DMS114 treated with DMSO at 0.1 percent for 48 hours (cell line): Measurements from ENCODE around the gene ARID2.

Source experiments
- DNase-seq: peaks from one replicate; lab custom pipeline; 2025; ENCODE audit not compliant: unreplicated experiment; lab: John Stamatoyannopoulos, UW

ARID2 gene

DNA sequence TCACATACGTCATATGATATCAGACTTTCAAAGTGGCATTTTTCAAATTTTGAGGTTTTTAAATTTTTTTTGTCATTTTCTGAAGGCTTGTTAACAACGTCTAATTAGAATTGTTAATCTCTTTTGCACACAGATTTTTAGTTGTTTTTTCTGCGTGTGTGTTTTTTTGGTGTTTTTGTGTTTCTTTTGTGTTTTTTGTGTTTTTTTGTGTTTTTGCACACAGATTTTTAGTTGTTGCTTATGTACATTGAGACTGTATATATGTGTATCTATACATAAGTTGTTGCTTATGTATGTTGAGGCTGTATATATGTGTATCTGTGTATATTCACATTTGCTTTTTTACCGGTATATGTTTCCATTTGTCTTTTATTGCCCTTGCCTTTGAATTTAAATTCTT is 30.8 kb downstream of the ARID2 start:
- DNase-seq = no peak

DNA sequence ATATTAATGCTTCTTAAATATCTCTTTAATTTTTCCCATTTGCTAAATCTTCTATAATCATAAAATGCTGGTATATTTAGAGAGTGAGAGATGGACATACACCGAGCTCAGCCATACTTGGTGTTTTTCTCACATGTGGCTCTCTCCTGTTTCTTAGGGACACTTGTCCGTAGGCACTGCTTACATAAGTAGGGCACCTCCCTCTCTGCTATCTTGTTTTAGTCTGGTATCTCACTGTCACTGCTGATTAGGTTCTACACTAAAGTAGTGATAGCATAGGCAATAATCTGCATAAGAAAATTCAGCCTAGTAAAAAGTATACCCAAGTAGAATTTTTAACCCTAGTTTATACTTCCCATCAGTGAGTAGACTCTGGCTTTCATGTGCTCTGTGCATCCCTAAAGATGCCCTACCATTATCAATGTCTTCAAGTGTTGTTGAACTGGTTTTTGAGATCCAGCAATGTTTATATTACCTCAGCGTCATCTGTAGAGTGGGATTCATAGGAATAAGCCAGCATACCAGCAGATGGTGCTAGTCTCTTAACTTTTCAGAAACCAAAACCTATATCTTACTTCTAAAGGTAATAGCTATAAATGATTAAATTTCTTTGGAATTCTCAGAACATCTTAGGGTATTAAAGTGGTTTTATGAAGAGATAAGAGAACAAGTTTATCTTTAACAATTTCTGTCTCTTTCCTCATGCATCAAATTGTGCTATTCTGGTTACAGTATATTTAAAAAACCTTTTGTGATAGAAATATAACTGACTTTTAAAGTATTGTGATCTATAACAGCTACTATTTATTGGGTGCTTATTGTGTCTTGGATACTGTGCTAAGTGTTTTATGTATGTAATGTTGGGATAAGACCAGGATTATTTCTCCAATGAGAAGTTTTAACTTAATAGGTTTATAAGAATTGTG is 32.9 kb downstream of the ARID2 start:
- peak; percentile 56 for DNase-seq

DNA sequence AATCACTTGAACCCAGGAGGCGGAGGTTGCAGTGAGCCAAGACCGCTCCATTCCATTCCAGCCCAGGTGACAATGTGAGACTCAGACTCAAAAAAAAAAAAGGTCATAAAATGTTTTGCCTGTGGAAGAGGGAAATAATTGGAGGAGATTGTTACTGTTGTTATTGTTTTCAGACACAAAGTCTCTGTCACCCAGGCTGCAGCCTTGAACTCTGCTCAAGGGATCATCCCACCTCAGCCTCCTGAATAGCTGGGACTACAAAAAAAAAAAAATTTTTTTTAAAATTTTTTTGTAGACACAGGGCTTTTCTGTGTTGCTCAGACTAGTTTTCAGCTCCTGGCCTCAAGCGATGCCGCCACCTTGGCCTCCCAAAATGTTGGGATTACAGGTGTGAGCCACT is 33.9 kb downstream of the ARID2 start:
- no peak for DNase-seq

DNA sequence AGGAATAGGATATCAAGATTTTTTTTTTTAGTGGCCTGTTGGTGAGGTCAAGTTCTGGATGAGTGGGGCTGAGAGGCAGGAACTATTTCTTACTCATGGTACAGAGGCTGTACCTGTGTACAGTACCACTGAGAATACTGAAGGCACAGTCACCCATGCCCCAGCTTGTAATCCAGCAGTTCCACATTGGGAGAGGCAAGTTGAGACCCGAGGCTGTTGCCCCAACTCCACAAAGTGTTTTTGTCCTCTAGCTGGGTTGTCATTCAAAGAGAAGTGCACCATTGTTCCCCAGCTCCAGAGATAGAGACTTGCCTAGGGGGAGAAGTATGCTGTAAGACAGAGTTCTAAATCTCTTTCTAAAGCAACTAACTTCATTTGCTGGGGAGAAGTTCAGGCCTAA is 38.7 kb downstream of the ARID2 start:
- DNase-seq = no peak

DNA sequence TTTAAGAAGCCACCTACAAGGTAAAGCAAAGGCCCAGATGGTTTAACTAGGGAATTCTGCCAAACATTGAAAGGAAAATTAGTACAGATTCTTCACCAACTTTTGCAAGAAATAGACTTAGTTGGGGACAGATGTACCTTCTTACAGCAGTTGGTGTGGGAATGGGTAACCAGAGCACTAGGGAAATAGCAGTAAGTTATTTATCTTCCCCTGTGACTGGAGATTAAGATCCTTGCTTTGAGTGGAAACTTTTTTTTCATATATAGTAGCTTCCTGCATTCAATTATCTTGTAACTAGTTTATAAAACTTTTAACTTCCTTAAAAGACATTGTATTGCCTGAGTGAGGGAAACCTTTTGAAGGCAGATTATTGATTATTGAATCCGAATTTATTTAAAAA is 44.2 kb downstream of the ARID2 start:
- no peak for DNase-seq

DNA sequence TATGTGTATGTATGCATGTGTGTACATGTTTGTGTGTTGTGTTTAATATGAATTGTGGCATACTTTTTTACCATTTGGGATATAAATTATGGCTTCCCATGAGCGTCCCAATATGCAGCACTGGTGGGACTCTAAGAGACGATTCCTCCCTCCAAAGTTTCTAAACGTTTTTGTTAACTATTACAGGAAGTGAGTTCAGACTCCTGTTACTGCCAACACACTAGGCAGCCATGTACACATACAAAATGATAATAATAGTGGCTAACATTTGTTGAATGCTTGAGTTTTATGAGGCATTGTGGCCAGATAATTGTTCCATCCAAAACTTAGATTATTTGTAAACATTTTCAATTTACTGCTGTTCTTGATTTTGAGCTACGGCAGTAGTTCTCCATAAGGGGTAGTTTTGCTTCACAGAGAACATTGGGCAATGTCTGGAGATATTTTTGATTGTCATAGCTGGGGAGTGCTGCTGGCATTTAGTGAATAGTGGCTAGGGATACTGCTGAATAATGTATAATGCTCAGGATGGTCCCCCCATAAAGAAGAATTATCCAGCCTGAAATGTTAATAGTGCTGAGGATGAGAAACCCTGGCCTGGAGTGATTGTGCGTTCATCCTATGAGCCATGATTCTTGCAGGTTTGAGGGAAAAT is 45.1 kb downstream of the ARID2 start:
- no peak for DNase-seq

DNA sequence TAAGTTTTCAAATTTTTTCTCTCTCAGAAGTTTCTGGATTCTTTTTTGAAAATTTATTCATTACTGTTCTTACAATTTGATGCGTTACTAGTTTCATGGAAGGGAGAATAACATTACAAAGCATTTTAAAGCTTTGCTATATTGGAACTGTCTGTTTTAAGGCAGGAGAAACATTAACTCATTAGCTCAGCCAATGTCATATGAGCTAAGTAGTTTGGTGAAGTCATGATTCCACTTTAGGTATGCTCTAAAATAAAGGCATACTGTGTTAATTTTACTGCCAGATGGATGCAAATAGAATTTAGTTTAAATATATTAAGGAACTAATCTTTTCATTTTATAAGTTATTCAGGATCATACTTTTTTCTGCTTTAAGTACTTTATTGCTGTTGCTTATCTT is 46.0 kb downstream of the ARID2 start:
- no peak for DNase-seq

DNA sequence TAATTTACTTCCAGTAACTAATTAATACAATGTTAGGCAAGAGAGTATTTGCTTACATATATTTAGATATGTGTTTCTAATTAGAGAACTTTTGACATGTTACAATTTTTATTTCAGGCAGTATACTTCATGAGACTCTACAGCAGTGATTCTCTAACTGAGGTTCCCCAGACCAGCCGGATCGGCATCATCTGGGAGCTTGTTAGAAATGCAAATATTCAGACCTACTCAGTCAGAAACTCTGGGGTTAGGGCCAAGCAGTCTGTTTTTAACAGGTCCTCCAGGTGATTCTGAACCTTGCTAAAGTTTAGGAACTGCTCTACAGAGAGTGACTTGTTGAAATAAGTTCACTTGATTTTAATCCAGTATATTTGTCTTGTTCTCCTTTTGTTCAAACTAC is 46.5 kb downstream of the ARID2 start:
- no peak for DNase-seq

DNA sequence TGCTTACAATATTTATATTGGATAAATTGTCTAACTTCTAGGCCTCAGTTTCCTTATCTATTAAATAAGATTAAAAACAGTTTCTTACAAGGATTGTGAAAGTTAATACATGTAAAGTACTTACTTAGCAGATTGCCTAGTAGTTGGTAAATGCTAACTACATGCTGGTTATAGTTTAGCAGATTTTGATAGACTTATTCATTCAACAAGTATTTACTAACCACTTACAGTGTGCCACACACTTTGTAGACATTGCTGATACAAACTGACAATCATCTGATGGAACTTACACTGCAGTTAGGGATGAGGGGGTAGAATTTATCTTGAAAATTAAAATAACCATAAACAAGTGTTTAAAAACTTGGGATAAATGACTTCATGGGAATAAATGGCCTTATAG is 50.4 kb downstream of the ARID2 start:
- DNase-seq = no peak

DNA sequence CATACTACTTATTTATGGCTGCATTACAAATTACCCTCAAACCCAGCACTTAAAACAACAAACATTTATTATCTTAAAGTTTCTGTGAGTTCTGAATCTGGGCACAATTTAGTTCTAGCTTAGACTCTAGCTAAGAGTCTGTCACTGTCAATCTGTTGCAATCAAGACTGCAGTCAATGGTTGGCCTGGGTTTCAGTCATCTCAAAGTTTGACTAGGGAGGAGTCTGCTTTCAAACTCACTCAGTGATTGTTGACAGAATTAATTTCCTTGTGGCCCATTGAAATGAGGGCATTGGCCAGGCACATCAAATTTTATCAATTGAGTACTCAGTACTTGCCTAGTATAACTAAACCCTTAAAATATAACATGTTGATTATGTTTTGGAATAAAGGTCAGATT is 51.6 kb downstream of the ARID2 start:
- DNase-seq = no peak

DNA sequence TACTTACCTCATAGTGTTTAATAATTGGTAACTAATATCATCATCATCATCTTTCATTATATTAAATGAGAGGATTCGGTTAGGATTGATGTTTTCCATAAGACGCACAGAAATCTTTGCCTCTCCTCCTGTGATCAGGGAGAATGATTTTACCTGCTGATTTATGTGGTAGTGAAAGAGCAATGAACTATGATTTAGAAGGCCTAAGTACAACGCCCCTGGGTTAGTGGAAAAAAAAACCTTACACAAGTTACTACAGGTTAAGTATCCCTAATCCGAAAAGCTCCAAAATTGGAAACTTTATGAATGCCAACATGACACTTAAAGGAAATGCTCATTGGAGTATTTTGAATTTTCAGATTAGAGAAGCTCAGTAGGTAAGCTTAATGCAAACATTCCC is 55.8 kb downstream of the ARID2 start:
- no peak for DNase-seq

DNA sequence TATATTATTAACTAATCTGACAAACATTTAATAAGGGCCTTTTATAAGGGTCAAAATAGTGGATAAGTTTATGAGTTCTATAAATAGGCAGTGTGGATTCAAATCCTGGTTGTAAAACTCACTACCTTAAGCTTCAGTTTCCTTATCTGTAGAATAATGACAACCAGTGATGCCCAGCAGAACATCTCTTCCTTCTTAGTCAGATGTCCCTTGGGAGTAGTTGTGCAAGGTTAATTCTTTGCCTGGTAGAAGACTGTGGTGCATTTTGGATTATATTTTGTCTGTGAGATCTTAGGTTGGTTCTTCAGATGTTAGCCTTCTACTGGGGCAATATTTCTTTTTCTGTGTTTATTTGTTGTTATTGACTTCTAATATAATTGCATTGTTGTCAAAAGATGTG is 59.5 kb downstream of the ARID2 start:
- no peak for DNase-seq

DNA sequence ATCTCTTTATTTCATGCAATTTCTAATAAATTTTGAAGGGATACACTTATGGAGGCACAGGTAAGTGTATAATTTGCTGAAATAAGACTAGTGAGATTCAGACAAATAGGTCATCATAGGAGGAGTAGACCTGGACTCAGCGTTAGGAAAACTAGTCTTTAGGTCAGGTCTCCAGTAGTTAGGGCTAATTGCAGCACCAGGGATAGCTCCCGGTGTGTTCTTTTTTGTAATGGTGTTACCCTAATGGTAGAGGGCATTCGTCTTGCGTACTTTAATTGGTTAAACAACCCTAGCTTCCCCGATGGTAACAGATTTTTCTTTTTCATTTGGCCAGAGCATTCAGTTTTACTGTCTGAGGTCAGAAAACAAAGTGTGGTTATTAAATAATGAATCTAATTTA is 64.9 kb downstream of the ARID2 start:
- DNase-seq = no peak

DNA sequence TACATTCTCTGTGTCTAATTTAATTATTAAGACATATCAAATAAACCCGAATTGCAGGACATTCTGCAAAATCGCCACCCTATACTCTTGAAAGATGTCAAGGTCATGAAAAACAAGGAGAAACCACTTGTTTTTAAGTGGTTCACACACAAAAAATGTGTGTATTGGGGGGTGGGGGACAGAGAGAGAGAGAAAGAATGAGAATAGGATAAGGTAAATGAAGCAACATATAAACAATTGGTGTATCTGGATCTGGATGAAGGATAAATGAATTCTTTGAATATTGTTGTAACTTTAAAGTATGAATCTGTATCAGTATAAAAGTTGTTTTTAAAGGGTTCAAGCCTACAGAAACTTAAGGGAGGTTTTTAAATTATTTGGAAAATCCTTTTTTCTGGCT is 72.1 kb downstream of the ARID2 start:
- no peak for DNase-seq

DNA sequence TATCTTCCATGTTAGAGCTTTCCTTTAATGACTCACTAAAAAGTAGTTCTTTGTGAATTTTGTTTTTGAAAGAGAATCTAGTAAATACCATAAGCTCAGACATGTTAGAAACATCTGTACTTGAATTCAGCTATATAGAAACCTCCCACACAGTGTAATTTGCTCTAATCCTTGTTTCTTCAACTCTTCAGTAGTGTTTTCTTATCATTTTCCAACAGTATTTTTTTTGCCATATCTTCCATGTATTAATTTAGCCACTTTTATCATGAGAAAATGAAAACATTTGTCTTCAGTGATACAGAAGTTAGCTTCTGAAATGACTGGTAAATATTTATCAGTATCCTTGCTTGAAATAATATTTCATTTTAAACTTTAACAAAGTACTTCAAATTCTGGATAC is 73.6 kb downstream of the ARID2 start:
- no peak for DNase-seq

DNA sequence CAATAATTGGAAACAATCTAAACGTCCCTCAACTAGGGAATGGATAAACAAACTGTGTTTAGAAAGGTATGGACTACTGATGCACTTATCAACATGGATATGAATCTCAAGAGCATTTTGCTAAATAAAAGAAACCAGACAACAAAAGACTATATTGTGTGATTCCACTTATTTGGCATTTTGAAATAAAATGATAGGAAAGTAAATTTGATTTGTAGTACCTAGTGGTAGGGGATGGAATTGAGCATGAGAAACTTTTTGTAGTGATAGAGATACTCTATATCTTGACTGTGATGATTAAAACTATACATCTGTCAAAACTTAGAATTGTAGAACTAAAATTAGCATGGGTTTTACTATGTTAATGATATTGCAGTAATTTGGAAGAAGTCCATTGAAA is 87.1 kb downstream of the ARID2 start:
- DNase-seq = no peak

DNA sequence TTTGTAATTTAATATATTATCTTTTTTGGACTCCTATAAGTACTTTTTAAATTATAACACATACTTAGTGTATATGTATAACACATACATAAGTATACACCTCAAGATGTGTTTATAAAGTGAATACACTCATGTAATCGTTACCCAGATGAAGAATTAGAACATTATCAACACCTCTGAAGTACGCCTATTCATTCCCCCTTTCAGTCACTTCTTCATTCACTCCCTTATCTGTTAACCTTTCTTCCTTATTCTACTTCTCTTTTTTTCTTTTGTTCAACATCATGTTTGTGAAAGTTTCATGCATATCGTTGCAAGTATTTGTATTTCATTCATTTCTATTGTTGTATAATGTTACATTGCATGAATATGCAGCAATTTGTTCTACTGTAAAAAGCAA is 98.5 kb downstream of the ARID2 start:
- DNase-seq = no peak

DNA sequence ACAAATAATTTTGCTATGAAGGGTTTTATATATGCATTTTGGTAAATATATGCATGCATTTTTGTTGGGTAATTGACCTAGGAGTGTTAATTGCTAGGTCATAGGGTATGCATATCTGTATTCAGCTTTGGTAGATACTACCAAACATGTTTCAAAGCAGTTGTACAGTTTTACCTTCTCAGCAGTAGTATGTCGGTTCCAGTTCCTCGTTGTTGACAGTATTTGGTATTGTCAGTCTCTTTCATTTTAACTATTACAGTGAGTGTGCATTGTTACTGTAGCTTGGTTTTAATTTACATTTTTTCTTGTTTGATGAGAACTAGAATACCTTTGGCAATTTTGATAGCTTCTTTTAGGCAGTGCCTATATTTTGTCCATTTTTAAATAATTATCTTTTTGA is 98.9 kb downstream of the ARID2 start:
- DNase-seq = no peak

DNA sequence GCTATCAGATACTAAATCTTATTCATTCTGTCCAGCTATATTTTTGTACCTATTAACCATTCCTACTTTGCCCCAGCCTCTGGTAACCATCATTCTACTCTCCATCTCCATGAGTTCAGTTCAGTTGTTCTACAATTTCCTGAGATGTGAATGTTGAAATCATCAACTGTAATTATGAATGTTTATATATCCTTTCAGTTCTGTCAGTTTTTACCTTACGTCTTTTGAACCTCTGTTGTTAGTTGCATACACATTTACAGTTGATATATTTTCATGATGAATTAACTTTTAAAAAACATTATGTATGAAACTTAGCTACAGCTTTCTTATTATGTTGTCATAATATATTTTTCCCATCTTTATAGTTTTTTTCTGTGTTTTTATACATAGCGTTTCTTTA is 102.1 kb downstream of the ARID2 start:
- no peak for DNase-seq

DNA sequence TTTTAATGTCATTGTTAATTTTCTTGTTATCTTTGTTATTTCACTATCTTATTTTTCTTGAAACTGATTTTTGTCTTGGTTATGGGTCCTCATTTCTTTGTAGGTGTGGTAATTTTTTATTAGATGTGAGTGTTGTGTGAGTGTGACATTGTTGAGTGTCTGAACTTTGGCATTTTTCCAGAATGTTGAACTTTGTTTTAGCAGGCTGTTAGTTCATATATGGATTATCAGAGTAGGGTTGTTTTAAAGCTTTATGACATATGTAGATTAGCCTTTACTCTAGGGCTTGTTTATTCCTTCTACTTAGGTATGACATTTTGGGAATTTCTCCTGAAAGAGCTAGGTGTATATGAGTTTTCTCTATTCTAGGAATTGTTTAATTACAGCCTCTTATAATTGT is 103.9 kb downstream of the ARID2 start:
- DNase-seq = no peak

DNA sequence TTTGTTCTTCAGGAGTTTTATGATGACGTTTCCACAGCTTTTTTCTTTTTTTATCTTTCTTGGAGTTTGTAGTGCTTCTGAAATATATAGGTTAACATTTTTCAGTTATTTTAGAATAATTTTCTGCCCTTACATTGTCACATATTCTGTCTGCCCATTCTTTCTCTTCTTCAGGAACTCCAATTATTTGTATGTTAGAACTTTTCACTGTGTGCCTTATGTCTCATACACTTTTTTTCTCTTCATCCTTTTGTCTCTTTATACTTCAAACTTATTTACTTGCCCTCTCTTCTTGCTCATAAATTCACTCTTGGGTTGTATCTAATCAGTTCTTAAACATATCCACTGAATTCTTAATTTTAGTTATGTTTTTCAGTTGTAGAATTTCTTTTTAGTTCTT is 105.3 kb downstream of the ARID2 start:
- DNase-seq = no peak

DNA sequence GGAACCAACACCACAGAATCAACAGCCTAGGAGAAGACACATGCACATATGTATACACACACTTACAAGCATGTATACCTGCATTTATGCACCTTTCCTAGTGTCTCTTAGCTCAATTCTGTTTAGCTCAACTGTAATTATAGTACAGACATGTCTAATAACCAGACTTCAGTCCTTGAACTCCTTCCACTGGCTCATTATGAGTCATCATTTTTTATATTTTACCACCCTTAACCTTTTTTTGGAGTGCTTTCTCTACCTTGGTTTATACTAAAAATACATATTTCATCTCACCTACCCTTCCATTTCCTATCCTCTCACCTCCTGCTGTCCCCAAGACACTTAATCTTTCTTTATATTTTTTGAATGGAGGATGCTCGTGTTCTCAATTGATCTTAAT is 110.4 kb downstream of the ARID2 start:
- DNase-seq = no peak

DNA sequence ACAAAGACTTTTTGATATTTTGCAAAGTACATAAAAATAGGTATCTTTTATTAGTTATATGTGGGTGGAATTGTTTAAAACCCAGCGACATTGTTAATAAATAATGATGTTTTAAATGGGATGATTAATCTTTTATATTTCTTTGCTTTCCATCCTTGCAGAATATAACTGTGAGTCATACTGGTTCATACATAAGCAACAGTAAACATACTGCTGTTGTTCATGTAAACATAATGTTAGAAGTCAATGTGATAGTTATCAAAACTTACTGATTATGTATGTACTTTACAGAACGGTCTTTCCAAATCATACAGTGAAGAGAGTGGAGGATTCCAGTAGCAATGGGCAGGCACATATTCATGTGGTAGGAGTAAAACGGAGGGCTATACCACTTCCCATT is 119.8 kb downstream of the ARID2 start:
- DNase-seq = no peak
